NCI-H128 (cell line): ENCODE measurements around the gene GUCY1A1.

ENCODE experiments used
- DNase-seq: peaks from one replicate; lab custom pipeline; 2025; ENCODE audit not compliant: unreplicated experiment; lab: John Stamatoyannopoulos, UW

The GUCY1A1 gene

GRCh38 chr4:155772459-155773195 is 106.0 kb downstream of the GUCY1A1 start:
- no peak for DNase-seq

DNA sequence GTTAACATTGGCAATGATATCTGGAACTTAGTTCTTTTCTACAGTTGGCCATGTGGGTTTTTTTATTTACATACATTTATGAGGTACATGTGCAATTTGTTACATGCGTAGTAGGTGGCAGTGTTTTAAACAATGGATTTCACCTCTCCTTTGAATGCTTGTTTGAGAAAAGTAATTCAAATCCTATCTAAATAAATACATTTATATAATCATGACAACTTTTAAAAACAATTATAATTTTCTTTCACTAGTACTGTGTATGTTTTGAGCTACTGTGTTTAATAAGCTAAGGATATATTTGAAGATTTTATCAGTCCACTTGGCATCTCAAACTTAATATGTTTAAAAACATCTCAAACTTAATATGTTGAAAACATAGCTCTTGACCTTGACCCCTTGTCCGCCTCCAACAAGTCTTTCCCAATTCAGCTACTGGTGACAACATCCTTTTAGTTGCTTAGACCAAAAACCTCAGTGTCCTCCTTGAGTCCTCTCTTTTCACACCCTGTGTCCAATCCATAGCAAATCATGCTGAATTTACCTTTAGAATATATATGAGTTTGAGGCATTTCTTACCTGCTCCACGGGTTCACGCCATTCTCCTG is 106.7 kb downstream of the GUCY1A1 start:
- no peak for DNase-seq

- no peak for DNase-seq
Measured at GRCh38 chr4:155774033-155774432, 107.4 kb downstream of the GUCY1A1 start.

- DNase-seq = no peak
Measured at GRCh38 chr4:155777971-155778735, 111.5 kb downstream of the GUCY1A1 start.

GRCh38 chr4:155780775-155781174 is 114.1 kb downstream of the GUCY1A1 start:
- DNase-seq = no peak

DNA sequence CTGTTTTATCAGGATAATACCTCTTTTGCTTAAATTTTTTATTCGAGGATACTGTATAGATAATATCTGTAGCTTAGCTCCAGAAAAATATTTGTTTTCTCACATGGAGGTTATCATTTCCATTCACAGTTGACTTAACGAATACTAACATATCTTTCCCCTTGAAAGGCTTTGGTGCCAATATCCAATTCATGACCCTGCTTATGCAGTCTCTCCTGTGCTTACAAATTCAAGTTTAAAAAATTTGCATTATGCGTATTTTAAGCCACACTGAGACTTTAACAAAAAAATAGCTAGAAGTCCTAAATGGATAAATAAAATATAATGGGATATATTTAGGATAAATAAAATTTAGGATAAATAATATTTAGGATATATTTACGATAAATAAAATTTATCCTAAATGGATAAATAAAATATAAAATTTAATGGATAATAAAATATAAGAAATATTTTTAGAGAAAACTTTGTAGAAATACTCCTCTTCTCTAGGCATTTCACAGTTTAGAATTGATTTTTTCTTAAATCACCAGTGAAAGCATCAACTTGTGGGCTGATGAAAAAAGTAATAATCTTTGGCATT is 114.7 kb downstream of the GUCY1A1 start:
- DNase-seq = no peak
